MM.1S (cell line): ENCODE data around the gene ZGPAT.

Source experiments
- EZH2 ChIP-seq: fragments of 300-600 bp; sonication (generic); optimal IDR thresholded peaks from 2 replicates; pipeline ENCODE3; 2017; ENCODE audit warnings: low read depth, mild to moderate bottlenecking, antibody characterized with exemption, low read length, mixed read lengths
- EZH2phosphoT487 ChIP-seq: fragments of 300-600 bp; sonication (generic); IDR thresholded peaks from 2 replicates; pipeline ENCODE4 v1.6.1; 2018; ENCODE audit warnings: antibody characterized with exemption, low read length
- TF ChIP-seq, protein P1 (sequence below): fragments of 300-600 bp; sonication (generic); IDR thresholded peaks from 2 replicates; pipeline ENCODE4 v1.5.1; 2016; ENCODE audit warnings: antibody characterized with exemption, low read length, mixed read lengths

DNA sequence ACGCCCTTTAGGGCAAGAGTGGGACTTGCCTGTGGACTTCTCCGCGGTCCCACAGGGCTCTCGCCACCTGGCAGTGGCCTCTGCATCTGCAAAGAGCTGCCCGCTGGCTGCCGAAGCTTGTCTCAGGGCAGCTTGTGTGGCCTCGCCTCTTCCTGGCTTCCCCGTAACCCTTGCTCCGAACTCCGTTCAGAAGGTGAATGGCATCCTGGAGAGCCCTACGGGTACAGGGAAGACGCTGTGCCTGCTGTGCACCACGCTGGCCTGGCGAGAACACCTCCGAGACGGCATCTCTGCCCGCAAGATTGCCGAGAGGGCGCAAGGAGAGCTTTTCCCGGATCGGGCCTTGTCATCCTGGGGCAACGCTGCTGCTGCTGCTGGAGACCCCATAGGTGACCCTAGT lies 46.7 kb upstream of the ZGPAT start:
- TF ChIP-seq, protein P1, sequence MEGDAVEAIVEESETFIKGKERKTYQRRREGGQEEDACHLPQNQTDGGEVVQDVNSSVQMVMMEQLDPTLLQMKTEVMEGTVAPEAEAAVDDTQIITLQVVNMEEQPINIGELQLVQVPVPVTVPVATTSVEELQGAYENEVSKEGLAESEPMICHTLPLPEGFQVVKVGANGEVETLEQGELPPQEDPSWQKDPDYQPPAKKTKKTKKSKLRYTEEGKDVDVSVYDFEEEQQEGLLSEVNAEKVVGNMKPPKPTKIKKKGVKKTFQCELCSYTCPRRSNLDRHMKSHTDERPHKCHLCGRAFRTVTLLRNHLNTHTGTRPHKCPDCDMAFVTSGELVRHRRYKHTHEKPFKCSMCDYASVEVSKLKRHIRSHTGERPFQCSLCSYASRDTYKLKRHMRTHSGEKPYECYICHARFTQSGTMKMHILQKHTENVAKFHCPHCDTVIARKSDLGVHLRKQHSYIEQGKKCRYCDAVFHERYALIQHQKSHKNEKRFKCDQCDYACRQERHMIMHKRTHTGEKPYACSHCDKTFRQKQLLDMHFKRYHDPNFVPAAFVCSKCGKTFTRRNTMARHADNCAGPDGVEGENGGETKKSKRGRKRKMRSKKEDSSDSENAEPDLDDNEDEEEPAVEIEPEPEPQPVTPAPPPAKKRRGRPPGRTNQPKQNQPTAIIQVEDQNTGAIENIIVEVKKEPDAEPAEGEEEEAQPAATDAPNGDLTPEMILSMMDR: no peak
- TF ChIP-seq EZH2 (no peak), EZH2phosphoT487 (no peak)
